H1 (cell line): ENCODE data around the gene BIRC5. TPM values are rescaled to one million over a fixed set of nuclear protein-coding genes. Genes with fewer than 3 reads are reported as not detected.
A peak's percentile ranks its signal among the peaks of the same experiment; 100 is the strongest.

Source experiments
- CTCF ChIA-PET: fragments of 300-600 bp; sonication (Branson Sonifier 250); formaldehyde crosslinking; loops from one replicate; lab custom pipeline; 2021; ENCODE audit not compliant: partially characterized antibody; lab: Charles Lee
- POLR2A ChIA-PET: fragments of 300-600 bp; sonication (Branson Sonifier 250); formaldehyde crosslinking; loops from one replicate; lab custom pipeline; 2021; ENCODE audit warnings: inconsistent platforms; ENCODE audit not compliant: partially characterized antibody; lab: Charles Lee
- DNase-seq, 2 experiments: peaks; one replicate each; pipeline versions ENCODE4 v3.0.0 to v3.0.0-alpha.2; 2010 to 2022; ENCODE audit warnings: low spot score in 2 of 2, low read depth in 1 of 2, mixed read lengths in 1 of 2
- FAIRE-seq: peaks from 2 replicates; lab custom pipeline; 2011; peaks lifted over from hg19 to GRCh38; lab: Jason Lieb, UNC
- H2AFZ ChIP-seq: 2 replicates; pipeline ENCODE4 v1.8.1; 2012; ENCODE audit warnings: low read length, inconsistent platforms
- H2AK5ac ChIP-seq: 2 replicates; pipeline ENCODE4 v1.6.1; 2013; ENCODE audit warnings: low read depth, low read length
- H2BK120ac ChIP-seq: replicated peaks from 2 replicates; pipeline ENCODE3; 2013; ENCODE audit warnings: low read depth, low read length, inconsistent platforms
- H2BK12ac ChIP-seq: 2 replicates; pipeline ENCODE4 v1.6.1; 2013; ENCODE audit warnings: low read depth, low read length
- H2BK15ac ChIP-seq: 2 replicates; pipeline ENCODE4 v1.6.1; 2013; ENCODE audit warnings: low read length
- H2BK20ac ChIP-seq: 2 replicates; pipeline ENCODE4 v1.6.1; 2013; ENCODE audit warnings: low read length
- H2BK5ac ChIP-seq: 2 replicates; pipeline ENCODE4 v1.6.1; 2013; ENCODE audit warnings: low read depth, low read length
- H3K14ac ChIP-seq: 2 replicates; pipeline ENCODE4 v1.6.1; 2013; ENCODE audit warnings: inconsistent platforms; ENCODE audit not compliant: insufficient read length
- H3K18ac ChIP-seq: 2 replicates; pipeline ENCODE4 v1.6.1; 2013; ENCODE audit warnings: low read length; ENCODE audit errors: extremely low read depth
- H3K23ac ChIP-seq: 2 replicates; pipeline ENCODE4 v1.6.1; 2013; ENCODE audit warnings: inconsistent platforms; ENCODE audit not compliant: insufficient read length
- H3K23me2 ChIP-seq: 2 replicates; pipeline ENCODE4 v1.6.1; 2013; ENCODE audit warnings: low read depth, low read length
- H3K27ac ChIP-seq: 2 replicates; pipeline ENCODE4 v1.6.1; 2011; ENCODE audit warnings: low read depth, low read length, inconsistent platforms
- H3K27me3 ChIP-seq, 4 experiments: replicated peaks in 1 of 4; 1 replicate in 1 of 4; 2 replicates in 3 of 4; pipeline versions ENCODE4 v1.6.1 to v1.8.1; 2011 to 2013; ENCODE audit warnings: low read length in 3 of 4, mild to moderate bottlenecking in 3 of 4, inconsistent platforms in 2 of 4, mixed read lengths in 2 of 4, moderate library complexity in 1 of 4; ENCODE audit not compliant: control insufficient read depth in 3 of 4, insufficient read depth in 3 of 4; ENCODE audit errors: extremely low read depth in 1 of 4
- H3K36me3 ChIP-seq, 4 experiments: 2 replicates each; pipeline versions ENCODE4 v1.6.1 to v1.8.1; 2011 to 2013; ENCODE audit warnings: mild to moderate bottlenecking in 4 of 4, low read length in 3 of 4, moderate library complexity in 2 of 4, control low read depth in 1 of 4, inconsistent platforms in 1 of 4; ENCODE audit not compliant: insufficient read depth in 4 of 4, control insufficient read depth in 2 of 4
- H3K4ac ChIP-seq: replicated peaks from 2 replicates; pipeline ENCODE3; 2013; ENCODE audit warnings: low read length, low read depth, mixed read lengths, inconsistent platforms; ENCODE audit not compliant: insufficient read length
- H3K4me1 ChIP-seq, 4 experiments: replicated peaks in 1 of 4; 1 replicate in 1 of 4; 2 replicates in 3 of 4; pipeline versions ENCODE4 v1.6.1 to v1.8.1; 2011 to 2013; ENCODE audit warnings: low read length in 3 of 4, inconsistent platforms in 2 of 4, mixed read lengths in 1 of 4; ENCODE audit not compliant: insufficient read depth in 4 of 4, control insufficient read depth in 3 of 4
- H3K4me2 ChIP-seq, 2 experiments: 2 replicates each; pipeline versions ENCODE4 v1.6.1 to v1.8.1; 2011 to 2013; ENCODE audit warnings: low read depth in 2 of 2, low read length in 2 of 2, control low read depth in 1 of 2, inconsistent platforms in 1 of 2, mild to moderate bottlenecking in 1 of 2; ENCODE audit not compliant: insufficient read depth in 1 of 2
- H3K4me3 ChIP-seq, 4 experiments: fragments of 200-600, 300-600 bp in 1 of 4; sonication (generic), shearing (Covaris generic), sonication (Bioruptor Twin) in 1 of 4; 2 replicates each; pipeline versions ENCODE4 v1.5.1 to v1.8.1; 2011 to 2016; ENCODE audit warnings: low read length in 4 of 4, low read depth in 3 of 4, control low read depth in 2 of 4, inconsistent platforms in 2 of 4, mild to moderate bottlenecking in 2 of 4, mixed read lengths in 1 of 4, moderate library complexity in 1 of 4; ENCODE audit not compliant: insufficient read depth in 2 of 4; ENCODE audit errors: extremely low read depth in 1 of 4
- H3K56ac ChIP-seq: replicated peaks from 2 replicates; pipeline ENCODE3; 2013; ENCODE audit warnings: low read depth, mild to moderate bottlenecking, mixed read lengths, low read length, inconsistent platforms; ENCODE audit not compliant: insufficient read length
- H3K79me1 ChIP-seq: 2 replicates; pipeline ENCODE4 v1.6.1; 2013; ENCODE audit warnings: low read depth, low read length, control low read depth
- H3K79me2 ChIP-seq, 2 experiments: 2 replicates each; pipeline versions ENCODE4 v1.6.1 to v1.8.1; 2012 to 2013; ENCODE audit warnings: low read length in 2 of 2, mild to moderate bottlenecking in 2 of 2, inconsistent platforms in 1 of 2; ENCODE audit not compliant: insufficient read depth in 2 of 2, control insufficient read depth in 1 of 2
- H3K9ac ChIP-seq, 4 experiments: replicated peaks in 1 of 4; 1 replicate in 1 of 4; 2 replicates in 3 of 4; pipeline versions ENCODE4 v1.6.1 to v1.8.1; 2011 to 2013; ENCODE audit warnings: low read depth in 3 of 4, low read length in 3 of 4, control low read depth in 2 of 4, mild to moderate bottlenecking in 2 of 4, moderate library complexity in 2 of 4, inconsistent platforms in 1 of 4; ENCODE audit errors: extremely low read depth in 1 of 4
- H3K9me3 ChIP-seq, 2 experiments: 2 replicates each; pipeline versions ENCODE4 v1.6.1 to v1.8.1; 2012 to 2013; ENCODE audit warnings: mild to moderate bottlenecking in 2 of 2, moderate library complexity in 2 of 2, control low read depth in 1 of 2, inconsistent platforms in 1 of 2, low read depth in 1 of 2, low read length in 1 of 2, mixed read lengths in 1 of 2; ENCODE audit not compliant: insufficient read depth in 2 of 2
- H4K20me1 ChIP-seq, 2 experiments: replicated peaks in 1 of 2; 2 replicates each; pipeline versions ENCODE3 to v1.8.1; 2011 to 2013; ENCODE audit warnings: inconsistent platforms in 2 of 2, low read length in 2 of 2, mild to moderate bottlenecking in 1 of 2; ENCODE audit not compliant: insufficient read depth in 2 of 2, control insufficient read depth in 1 of 2
- H4K5ac ChIP-seq: 2 replicates; pipeline ENCODE4 v1.6.1; 2013; ENCODE audit warnings: low read length, low read depth, mixed read lengths, inconsistent platforms; ENCODE audit not compliant: insufficient read length
- H4K8ac ChIP-seq: 2 replicates; pipeline ENCODE4 v1.8.0; 2013; ENCODE audit warnings: mild to moderate bottlenecking, moderate library complexity, low read length, inconsistent platforms; ENCODE audit not compliant: insufficient read depth; ENCODE audit errors: extremely low read depth
- H4K91ac ChIP-seq: replicated peaks from 2 replicates; pipeline ENCODE3; 2013; ENCODE audit warnings: low read length, mixed read lengths, inconsistent platforms; ENCODE audit not compliant: insufficient read length
- JUN ChIP-seq: IDR thresholded peaks from 2 replicates; pipeline ENCODE4 v1.6.1; 2011; ENCODE audit warnings: low read depth, mild to moderate bottlenecking, improper control_type of control experiment, low read length
- KDM1A ChIP-seq: fragments of 200-600, 300-600 bp; sonication (generic); IDR thresholded peaks from 2 replicates; pipeline ENCODE4 v1.7.1; 2016; ENCODE audit warnings: mild to moderate bottlenecking, low read length, borderline replicate concordance
- YY1 ChIP-seq: IDR thresholded peaks from 2 replicates; pipeline ENCODE4 v1.6.1; 2011; ENCODE audit warnings: low read depth, mild to moderate bottlenecking, low read length
- WGBS, 2 experiments: shearing (Covaris generic) in 1 of 2; methylation state at CpG; one replicate each; pipeline versions ENCODE4 v1.1.6 to v1.1.7; 2013 to 2015; ENCODE audit warnings: low lambda C conversion rate in 2 of 2, mixed read lengths in 2 of 2, inconsistent platforms in 1 of 2, low coverage in 1 of 2, missing lambda C conversion rate in 1 of 2; ENCODE audit not compliant: insufficient replicate concordance in 2 of 2, insufficient coverage in 1 of 2, insufficient read length in 1 of 2; ENCODE audit errors: extremely low coverage in 1 of 2, missing lambda C conversion rate in 1 of 2; 5-methylcytosine and 5-hydroxymethylcytosine counted together
- polyA plus RNA-seq, 7 experiments: library from polyadenylated mRNA; depleted of rRNA in 3 of 7; stranded (reverse) in 5 of 7; unstranded in 2 of 7; fragments of >200 nt in 5 of 7; fragments of 200-250 nt in 2 of 7; gene quantifications; 1 replicate in 5 of 7; 2 replicates in 1 of 7; 4 replicates in 1 of 7; pipeline versions ENCODE4 v1.2.1 to v1.2.3, GENCODE V29; 2011 to 2013; ENCODE audit warnings: missing spikeins in 2 of 7, mixed read lengths in 2 of 7
- total RNA-seq: library from RNA; stranded (reverse); fragmentation: NEBNext Ultra II Directional; extraction: Animal tissue kit (Norgen Biotek cat#: 25700); gene quantifications from 2 replicates; pipeline ENCODE4 v1.2.1, GENCODE V29; 2021

BIRC5 gene
- total and polyA plus RNA-seq, 2 of the 8 experiments (the other 6 are each of a cell fraction or from before 2014, with no cell fraction given) = 42.2 to 108 TPM

DNA sequence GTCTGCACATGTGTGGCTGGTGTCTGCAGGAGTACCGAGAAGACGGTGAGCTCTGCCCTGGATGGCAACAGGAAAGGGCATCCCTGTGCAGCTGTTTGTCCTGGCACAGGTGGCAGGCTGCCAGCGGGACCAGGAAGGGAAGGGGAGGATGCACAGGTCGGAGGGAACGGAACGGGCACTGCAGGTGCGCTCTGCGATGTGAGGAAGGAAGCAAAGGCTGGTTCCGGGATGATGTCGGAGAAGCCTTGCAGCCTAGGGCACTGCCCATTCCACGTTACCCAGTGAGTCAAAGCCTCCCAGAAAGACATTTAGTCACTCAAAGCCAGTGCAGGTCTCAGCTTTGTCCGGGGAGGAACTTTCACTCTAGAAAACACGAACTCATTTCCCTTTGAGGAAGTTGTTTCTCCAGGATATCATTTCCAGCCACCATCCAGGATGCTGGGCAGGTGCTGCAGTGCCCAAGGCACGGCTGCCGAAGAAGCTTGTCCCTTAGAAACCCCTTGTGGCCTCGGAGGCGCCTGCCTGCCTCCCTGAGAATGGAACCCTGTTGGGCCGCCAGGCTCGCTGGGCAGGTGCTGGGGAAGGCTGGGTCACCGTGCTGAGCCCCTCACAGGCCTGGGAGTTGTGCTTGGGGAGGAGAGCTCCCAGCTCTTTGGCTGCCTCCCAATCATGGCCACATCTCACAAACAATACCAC lies 12.9 kb downstream of the BIRC5 start:
- no peaks in the 10 kb centered on the region for H3K79me2 ChIP-seq
- DNase-seq (no peak), FAIRE-seq (no peak)
- no peak overlapping the region for H2BK5ac ChIP-seq
- H4K20me1 ChIP-seq = peaks cover 0 to 1% of the 10 kb centered on the region in 2 experiments
- no peak overlapping the region for H3K23ac ChIP-seq
- no peak overlapping the region for H4K5ac ChIP-seq
- peak overlapping the region; percentile 18; the same call in 1 of the 2 replicates for H4K8ac ChIP-seq
- H3K18ac ChIP-seq = no peak overlapping the region
- no peak overlapping the region for H4K91ac ChIP-seq
- no peak overlapping the region for H2AK5ac ChIP-seq
- H3K4ac ChIP-seq = no peak overlapping the region
- H2BK12ac ChIP-seq = no peak overlapping the region
- H3K56ac ChIP-seq = no peak overlapping the region
- no peak overlapping the region for H3K14ac ChIP-seq
- ChIA-PET POLR2A (interaction anchor here (1.2 to 4.1 kb wide), 11 partner anchors 9 to 202 kb away, joined by 3 to 19 read pairs (median 5); partner anchors contain the start of genes AFMID and TK1), CTCF (interaction anchor here (0.7 to 3.3 kb wide), 10 partner anchors 10 to 209 kb away, joined by 3 to 27 read pairs (median 3); partner anchors contain the start of genes AFMID and TK1)
- 85% methylated on average over 20 of the region's 20 CpGs; no CpG with 5 or more reads in 1 of the 2 experiments for WGBS, 2 experiments
- H2BK15ac ChIP-seq = no peak overlapping the region
- no peak overlapping the region; the same call in 1 of the 2 replicates for H2BK20ac ChIP-seq
- H3K4me3 ChIP-seq = no peak overlapping the region
- H3K9me3 ChIP-seq = no peaks in the 10 kb centered on the region
- H3K4me1 ChIP-seq = peaks cover 0 to 6% (median 5%) of the 10 kb centered on the region in 4 experiments; a peak in 5 of 7 replicates
- H2AFZ ChIP-seq = no peak overlapping the region
- no peak overlapping the region for H3K9ac ChIP-seq
- H3K27ac ChIP-seq = no peak overlapping the region
- H3K23me2 ChIP-seq = peaks cover under 1% of the 10 kb centered on the region; the same call in 1 of the 2 replicates
- no peak overlapping the region for H3K4me2 ChIP-seq
- H3K27me3 ChIP-seq = peaks cover 0 to 15% (median 12%) of the 10 kb centered on the region in 4 experiments; a peak in 6 of 7 replicates
- no peaks in the 10 kb centered on the region for H3K79me1 ChIP-seq
- no peak overlapping the region for H2BK120ac ChIP-seq
- H3K36me3 ChIP-seq = peaks cover 13 to 24% (median 19%) of the 10 kb centered on the region in 4 experiments
- no peak for TF ChIP-seq YY1
- no peak for TF ChIP-seq JUN
- TF ChIP-seq KDM1A = no peak
